NCI-H1105 (cell line): ENCODE data around the gene BZW2.
"Not testable (repeated sequence)": the region's sequence is repeated elsewhere in the genome, so short reads cannot be mapped to it uniquely, and the experiment has no call there.

Source experiments
- DNase-seq: peaks from one replicate; lab custom pipeline; 2025; lab: John Stamatoyannopoulos, UW

The BZW2 gene

GRCh38 chr7:16644636-16645592, 1.1 kb upstream of the BZW2 start:
- DNase-seq = no peak

- DNase-seq = no peak
Measured at GRCh38 chr7:16646472-16647072, 591 bp downstream of the BZW2 start.

- DNase-seq = no peak
Measured at GRCh38 chr7:16647435-16647960, 1.5 kb downstream of the BZW2 start.

DNA sequence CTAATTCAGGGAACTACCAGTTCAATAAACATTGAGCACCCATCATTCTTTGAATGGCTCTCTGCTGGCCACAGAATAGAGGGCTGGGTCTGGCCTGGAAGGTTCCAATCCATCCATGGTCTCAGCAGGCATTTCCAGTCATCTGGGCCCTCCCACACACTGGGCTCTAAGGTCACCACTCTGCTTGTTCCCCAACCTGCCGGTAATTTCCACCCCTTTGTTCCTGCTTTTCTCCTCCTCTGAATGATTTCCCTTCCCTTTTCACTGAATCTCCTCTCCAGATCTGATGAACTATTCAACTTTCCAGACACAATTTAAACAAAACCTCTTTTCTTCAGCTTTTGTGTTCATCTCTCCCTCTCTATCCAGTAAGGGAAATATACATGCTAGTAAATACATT, 2.6 kb downstream of the BZW2 start:
- no peak for DNase-seq

DNA sequence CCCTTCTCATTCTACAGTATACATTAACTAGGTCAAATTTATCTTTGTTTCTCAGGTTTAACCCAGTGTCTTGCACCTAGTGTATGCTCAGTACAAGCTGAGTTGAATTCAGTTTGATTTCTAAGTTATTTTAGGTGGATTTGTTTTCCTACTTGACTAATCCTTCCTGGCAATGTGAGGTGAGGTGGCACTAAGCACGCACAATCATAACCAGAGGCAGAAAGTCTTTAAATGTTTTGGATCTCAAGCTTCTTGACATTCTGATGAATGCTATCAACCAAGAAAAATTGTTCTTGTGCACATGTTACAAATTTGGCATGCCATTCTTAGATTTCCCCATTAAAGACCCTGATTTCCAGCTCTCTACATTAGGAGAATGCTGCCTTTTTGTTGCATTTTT, 3.2 kb downstream of the BZW2 start:
- no peak for DNase-seq

GRCh38 chr7:16650266-16650665, 4.3 kb downstream of the BZW2 start:
- no peak for DNase-seq

DNA sequence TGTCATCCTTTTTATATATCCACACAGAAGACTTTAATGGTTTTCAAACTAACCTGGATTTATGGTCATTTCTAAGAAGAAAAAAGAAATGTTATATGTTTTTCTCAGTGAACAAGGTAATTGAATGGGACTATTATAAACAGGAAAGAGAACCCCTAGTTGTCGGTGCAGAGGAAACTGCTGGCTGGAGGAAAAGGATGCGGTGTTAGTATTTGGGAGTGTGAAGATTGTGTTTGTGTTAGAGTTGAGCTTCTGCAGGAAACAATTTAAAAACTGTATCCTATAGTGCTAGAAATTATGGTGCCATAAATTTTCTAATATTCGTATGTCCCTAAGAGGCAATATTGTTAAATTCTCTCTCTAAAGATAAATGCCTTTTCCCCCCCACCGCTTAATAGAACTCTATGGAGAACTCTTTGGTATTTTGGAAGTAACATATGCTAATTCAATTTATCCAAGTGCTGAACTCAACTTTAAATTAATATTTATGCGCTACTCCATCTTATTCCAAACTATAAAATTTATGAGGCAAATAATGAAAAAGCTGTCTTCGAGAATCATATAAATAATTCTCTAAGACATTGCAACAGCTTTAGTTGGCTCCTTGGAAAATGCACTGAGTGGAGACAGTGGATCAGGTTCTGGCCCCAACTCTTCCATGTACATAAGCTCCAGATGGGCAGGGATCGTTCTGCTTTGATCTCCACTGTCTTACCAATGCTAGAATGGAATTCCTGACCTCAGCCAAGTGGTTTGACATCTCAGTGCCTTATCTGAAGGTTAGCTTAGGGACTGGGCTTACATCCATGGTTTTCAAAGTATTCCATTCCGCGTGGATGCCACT, 5.6 kb downstream of the BZW2 start:
- DNase-seq = no peak

GRCh38 chr7:16652240-16652583, 6.2 kb downstream of the BZW2 start:
- no peak for DNase-seq

DNA sequence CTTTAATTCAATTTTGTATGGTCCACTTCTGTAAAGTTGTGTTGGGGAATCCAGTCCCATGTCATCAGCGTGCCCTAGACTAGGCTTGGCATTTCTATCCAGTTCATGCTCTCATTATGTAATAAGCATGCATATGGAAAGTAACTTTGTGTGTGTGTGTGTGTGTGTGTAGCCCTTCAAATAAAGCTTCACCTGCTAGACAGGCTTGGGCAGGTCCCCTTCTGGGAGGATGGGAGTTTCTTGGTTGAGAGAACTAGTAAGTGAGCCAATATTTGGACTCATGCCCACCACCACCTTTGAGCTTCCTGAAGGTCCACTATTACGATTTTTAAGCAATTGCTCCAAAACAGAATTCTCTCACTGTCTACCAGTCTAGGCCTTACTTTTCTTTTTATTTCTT, 6.9 kb downstream of the BZW2 start:
- DNase-seq = peak; percentile 94

- DNase-seq = no peak
Measured at GRCh38 chr7:16655394-16655793, 9.4 kb downstream of the BZW2 start.

- no peak for DNase-seq
Measured at GRCh38 chr7:16656141-16656540, 10.2 kb downstream of the BZW2 start.

GRCh38 chr7:16657656-16658279, 11.8 kb downstream of the BZW2 start:
- DNase-seq = no peak

DNA sequence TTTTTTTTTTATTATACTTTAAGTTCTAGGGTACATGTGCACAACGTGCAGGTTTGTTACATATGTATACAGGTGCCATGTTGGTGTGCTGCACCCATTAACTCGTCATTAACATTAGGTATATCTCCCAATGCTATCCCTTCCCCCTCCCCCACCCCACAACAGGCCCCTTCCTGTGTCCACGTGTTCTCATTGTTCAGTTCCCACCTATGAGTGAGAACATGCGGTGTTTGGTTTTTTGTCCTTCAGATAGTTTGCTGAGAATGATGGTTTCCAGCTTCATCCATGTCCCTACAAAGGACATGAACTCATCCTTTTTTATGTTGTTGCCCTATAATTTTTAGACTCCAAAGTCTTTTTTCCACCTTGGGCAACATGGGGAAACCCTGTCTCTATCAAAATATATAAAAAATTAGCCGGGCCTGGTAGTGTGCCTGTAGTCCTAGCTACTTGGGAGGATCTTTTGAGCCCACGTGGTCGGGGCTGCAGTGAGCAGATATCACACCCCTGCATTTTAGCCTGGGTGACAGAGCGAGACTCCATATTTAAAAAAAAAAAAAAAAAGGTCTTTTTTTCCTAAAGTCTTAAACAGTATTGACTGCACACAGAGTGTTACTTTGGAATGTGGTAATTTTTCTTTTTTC, 14.0 kb downstream of the BZW2 start:
- not testable (repeated sequence) for DNase-seq

DNA sequence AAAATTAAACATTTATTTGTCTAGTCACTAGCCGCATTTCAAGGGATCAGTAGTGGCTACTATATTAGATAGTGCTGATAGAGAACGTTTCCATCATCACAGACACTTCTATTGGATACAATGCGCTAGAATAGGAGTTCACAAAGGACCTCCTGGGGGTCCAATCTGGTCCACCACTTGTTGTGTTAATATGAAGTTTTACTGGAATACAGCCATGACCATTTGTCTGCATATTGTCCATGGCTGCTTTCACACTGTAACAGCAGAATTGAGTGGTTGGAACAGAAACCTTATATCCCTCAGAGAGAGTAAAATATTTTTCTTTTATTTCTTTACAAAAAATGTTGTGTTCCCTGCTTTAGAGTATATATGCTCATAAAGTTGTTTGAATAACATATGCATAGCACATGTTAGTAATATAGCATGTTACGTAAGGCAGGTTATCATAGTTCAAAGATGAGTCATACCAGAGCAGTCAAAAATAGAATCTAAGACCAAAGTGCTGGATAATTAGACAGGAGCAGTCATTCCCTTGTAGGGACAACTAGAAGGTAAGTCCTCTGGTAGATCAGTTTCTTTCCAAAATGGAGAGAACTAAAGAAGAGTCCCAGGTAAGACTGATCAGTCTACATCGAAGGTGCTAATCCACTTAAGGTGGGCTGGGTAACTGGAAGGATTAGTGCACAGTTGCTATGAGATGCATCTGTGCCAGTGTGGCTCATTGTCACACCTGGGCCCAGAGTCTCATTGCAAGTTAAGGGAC, 14.9 kb downstream of the BZW2 start:
- no peak for DNase-seq

- no peak for DNase-seq
Measured at GRCh38 chr7:16661924-16662323, 15.9 kb downstream of the BZW2 start.

DNA sequence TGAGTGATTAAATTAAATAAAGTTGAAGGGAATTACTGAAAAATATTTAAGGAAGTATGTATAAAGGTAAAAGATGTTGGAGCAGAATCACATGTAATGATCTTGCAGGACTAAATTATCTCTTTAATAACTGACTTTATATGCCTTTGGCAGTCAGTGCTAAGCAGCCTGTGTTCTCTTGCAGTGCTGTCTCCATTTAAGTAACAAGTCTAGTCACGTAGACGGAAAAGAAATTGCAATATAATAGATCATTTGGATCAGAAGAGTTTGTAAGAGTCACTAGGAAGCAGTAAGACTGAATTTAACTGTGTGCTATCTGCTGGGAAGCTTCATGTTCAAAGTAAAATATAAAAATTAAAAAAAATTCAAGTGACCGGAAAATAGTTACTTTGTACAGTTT, 21.4 kb downstream of the BZW2 start:
- no peak for DNase-seq

DNA sequence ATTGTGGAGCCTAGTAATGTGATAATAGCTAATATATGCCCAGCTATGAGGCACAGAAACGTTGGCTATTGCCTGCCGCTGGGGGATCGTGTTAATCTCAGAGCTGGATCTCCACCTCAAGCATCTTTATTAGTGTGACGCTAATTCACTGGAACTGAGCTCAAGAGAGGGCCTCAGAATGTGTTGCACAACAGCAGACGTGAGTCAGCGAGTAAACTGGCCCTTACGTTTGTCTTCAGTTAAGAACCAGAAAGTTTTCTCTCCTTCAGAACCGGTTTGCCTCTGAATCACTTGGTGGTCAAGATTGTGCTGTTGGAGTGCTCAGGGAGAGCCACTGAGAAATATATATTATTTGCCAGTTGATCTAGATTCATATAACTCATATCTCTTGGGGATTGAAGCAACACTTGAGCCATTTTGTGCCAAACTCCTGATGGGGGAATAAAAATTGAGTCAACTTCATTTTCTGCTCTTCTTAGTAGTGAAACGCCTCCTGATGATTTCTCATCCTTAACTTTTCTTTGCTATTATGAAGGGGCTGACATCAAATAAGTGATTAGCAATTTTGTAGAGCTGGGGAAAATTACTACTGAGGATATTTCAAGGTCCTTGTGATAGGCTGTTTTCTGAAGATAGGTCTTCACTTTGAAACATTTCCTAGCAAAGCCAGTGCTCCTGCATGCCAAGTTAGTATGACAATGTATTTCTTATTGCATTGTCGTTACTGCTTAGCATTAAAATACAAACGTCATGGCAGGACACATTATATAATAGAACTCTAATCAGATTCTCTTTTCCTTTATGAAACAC, 22.3 kb downstream of the BZW2 start:
- no peak for DNase-seq

- DNase-seq = no peak
Measured at GRCh38 chr7:16668978-16669377, 23.0 kb downstream of the BZW2 start.

DNA sequence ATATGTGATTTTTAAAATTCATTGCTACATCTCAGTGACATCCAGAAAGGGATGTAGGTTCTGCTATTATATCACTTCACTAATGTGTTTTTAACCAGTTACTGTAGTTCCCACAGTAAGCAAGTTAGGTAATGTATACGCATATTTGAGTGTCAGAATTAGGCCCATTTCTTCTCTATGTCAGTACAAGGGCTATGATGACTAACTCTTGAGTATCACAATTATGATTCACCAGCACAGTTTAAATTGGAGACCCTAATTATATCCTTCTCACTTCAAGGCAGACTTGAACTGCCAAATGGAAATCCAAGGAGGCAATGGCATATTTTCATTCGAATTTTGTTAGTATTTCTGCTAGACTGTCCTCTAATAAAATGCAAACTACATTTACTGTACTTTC, 23.6 kb downstream of the BZW2 start:
- no peak for DNase-seq

GRCh38 chr7:16670021-16670420, 24.0 kb downstream of the BZW2 start:
- no peak for DNase-seq
